G401 (cell line): Measurements from ENCODE around the gene C1QTNF6. TPM values are rescaled to one million over a fixed set of nuclear protein-coding genes. Genes with fewer than 3 reads are reported as not detected.

Source experiments
- DNase-seq: peaks from one replicate; pipeline ENCODE4 v3.0.0-alpha.2; 2015; ENCODE audit warnings: low spot score
- in situ Hi-C: cut with HindIII; loops from 2 replicates; pipeline ENCODE4 v1.10.0; 2016; ENCODE audit warnings: low sequenced_read_pairs, mixed read lengths
- total RNA-seq: library from RNA; depleted of rRNA; stranded (reverse); fragments of >200 nt; shearing (Covaris generic); gene quantifications from 2 replicates; pipeline ENCODE4 v1.2.3, GENCODE V29; 2014

C1QTNF6 gene
- total RNA-seq, 1 experiment from 2014 or later: 5.0 TPM

- peak; percentile 45 for DNase-seq
- in situ Hi-C loops: no loop called here
Observed at GRCh38 chr22:37196539-37197450, 8.7 kb upstream of the C1QTNF6 start.

- in situ Hi-C loops: no loop called here
- DNase-seq: no peak
Observed at GRCh38 chr22:37195921-37196320, 7.9 kb upstream of the C1QTNF6 start.

- no peak for DNase-seq
- in situ Hi-C loops: no loop called here
Observed at GRCh38 chr22:37194750-37195149, 6.7 kb upstream of the C1QTNF6 start.

GRCh38 chr22:37193629-37194191, 5.7 kb upstream of the C1QTNF6 start:
- in situ Hi-C loops: no loop called here
- peak; percentile 41 for DNase-seq

GRCh38 chr22:37192741-37193140, 4.7 kb upstream of the C1QTNF6 start:
- DNase-seq: no peak
- in situ Hi-C loops: no loop called here

GRCh38 chr22:37192204-37192603, 4.2 kb upstream of the C1QTNF6 start:
- DNase-seq: no peak
- in situ Hi-C loops: no loop called here

- no peak for DNase-seq
- in situ Hi-C loops: no loop called here
Observed at GRCh38 chr22:37190262-37190780, 2.3 kb upstream of the C1QTNF6 start.

- in situ Hi-C loops: no loop called here
- peak; percentile 89 for DNase-seq
Observed at GRCh38 chr22:37188901-37189466, 937 bp upstream of the C1QTNF6 start.

GRCh38 chr22:37187552-37187890, 526 bp downstream of the C1QTNF6 start:
- in situ Hi-C loops: no loop called here

GRCh38 chr22:37186997-37187522, 987 bp downstream of the C1QTNF6 start:
- no peak for DNase-seq
- in situ Hi-C loops: no loop called here

More at GRCh38 chr22:37187552-37187890, 526 bp downstream of the C1QTNF6 start:
- DNase-seq: no peak

GRCh38 chr22:37186228-37186996, 1.6 kb downstream of the C1QTNF6 start:
- DNase-seq: peak; percentile 47
- in situ Hi-C loops: no loop called here

- in situ Hi-C loops: no loop called here
- no peak for DNase-seq
Observed at GRCh38 chr22:37185646-37186227, 2.3 kb downstream of the C1QTNF6 start.

GRCh38 chr22:37184816-37185541, 3.1 kb downstream of the C1QTNF6 start:
- in situ Hi-C loops: no loop called here
- no peak for DNase-seq

- in situ Hi-C loops: no loop called here
- DNase-seq: no peak
Observed at GRCh38 chr22:37184380-37184755, 3.7 kb downstream of the C1QTNF6 start.

GRCh38 chr22:37183432-37184379, 4.3 kb downstream of the C1QTNF6 start:
- DNase-seq: no peak
- in situ Hi-C loops: no loop called here

GRCh38 chr22:37182949-37183245, 5.2 kb downstream of the C1QTNF6 start:
- DNase-seq: no peak
- in situ Hi-C loops: no loop called here

GRCh38 chr22:37182101-37182948, 5.7 kb downstream of the C1QTNF6 start:
- in situ Hi-C loops: no loop called here
- DNase-seq: no peak
